Mammary epithelial cell (primary cell): ENCODE measurements around the gene RP9.

Experiments
- CTCF ChIP-seq, 2 donors: IDR thresholded peaks in 1 of 2; conservative IDR thresholded peaks in 1 of 2; 2 replicates each; pipeline ENCODE4 v1.5.1; 2011 to 2012; ENCODE audit warnings: inconsistent platforms in 2 of 2, low read length in 2 of 2, mild to moderate bottlenecking in 2 of 2, control low read depth in 1 of 2, low read depth in 1 of 2; ENCODE audit not compliant: insufficient read depth in 1 of 2; ENCODE audit errors: extremely low read depth in 1 of 2
- EZH2 ChIP-seq: IDR thresholded peaks from 2 replicates; pipeline ENCODE4 v1.6.1; 2012; ENCODE audit warnings: low read length, inconsistent platforms, borderline replicate concordance

GRCh38 chr7:33091111-33091531, 18.1 kb downstream of the RP9 start:
- TF ChIP-seq CTCF (conservative IDR thresholded peaks at IDR 0.05 in 1 of 2, IDR thresholded peaks at IDR 0.05 in 1 of 2; ENCODE audit: extremely low read depth in 1 of 2, insufficient read depth in 1 of 2, low read depth in 1 of 2, low read length in 2 of 2) = no peak
- no peak for TF ChIP-seq EZH2
